ENCODE data around the gene TAF12.
"Not testable (repeated sequence)": the region's sequence is repeated elsewhere in the genome, so short reads cannot be mapped to it uniquely, and the experiment has no call there.

The TAF12 gene

GRCh38 chr1:28592321-28593071 lies 50.4 kb downstream of the TAF12 start:
- no peak for TF ChIP-seq CTCF (IDR thresholded peaks at IDR 0.05; ENCODE audit: low read depth, low read length)
- peak overlapping the region; percentile 47 to 55 for H3K4me3 ChIP-seq (replicated peaks in 1 of 2; ENCODE audit: low read depth in 2 of 2, low read length in 2 of 2)
- no peak for DNase-seq (ENCODE audit: low read depth in 2 of 2)

GRCh38 chr1:28591708-28592320 lies 51.1 kb downstream of the TAF12 start, which contains the start of gene RAB42:
Gene RAB42, plus strand, starts transcription at chr1:28592265. Its CDS starts 247 bp downstream, at chr1:28592512.
- no peak for DNase-seq (ENCODE audit: low read depth in 2 of 2)
- TF ChIP-seq CTCF (IDR thresholded peaks at IDR 0.05; ENCODE audit: low read depth, low read length): no peak
- peak within 1 kb of the TSS; percentile 47 to 55 for H3K4me3 ChIP-seq (replicated peaks in 1 of 2; ENCODE audit: low read depth in 2 of 2, low read length in 2 of 2)

- H3K4me3 ChIP-seq (replicated peaks in 1 of 2; ENCODE audit: low read depth in 2 of 2, low read length in 2 of 2); DNase-seq (ENCODE audit: low read depth in 2 of 2): not testable (repeated sequence)
These were observed 56.1 kb downstream of the TAF12 start for GRCh38 chr1:28586585-28587391.

- DNase-seq (ENCODE audit: low read depth in 2 of 2): peak; percentile 52 to 58
- H3K4me3 ChIP-seq (replicated peaks in 1 of 2; ENCODE audit: low read depth in 2 of 2, low read length in 2 of 2): peak overlapping the region; percentile 87 to 94
- no peak for TF ChIP-seq CTCF (IDR thresholded peaks at IDR 0.05; ENCODE audit: low read depth, low read length)
These were observed 60.6 kb downstream of the TAF12 start for GRCh38 chr1:28582248-28582615.

GRCh38 chr1:28581531-28582247 lies 61.2 kb downstream of the TAF12 start:
- DNase-seq (ENCODE audit: low read depth in 2 of 2): peak; percentile 96 to 98
- TF ChIP-seq CTCF (IDR thresholded peaks at IDR 0.05; ENCODE audit: low read depth, low read length): no peak

GRCh38 chr1:28580722-28581530 lies 61.9 kb downstream of the TAF12 start:
- H3K4me3 ChIP-seq (replicated peaks in 1 of 2; ENCODE audit: low read depth in 2 of 2, low read length in 2 of 2): peak overlapping the region; percentile 87 to 94
- peak; percentile 45 to 57 for DNase-seq (ENCODE audit: low read depth in 2 of 2)
- no peak for TF ChIP-seq CTCF (IDR thresholded peaks at IDR 0.05; ENCODE audit: low read depth, low read length)

More at GRCh38 chr1:28581531-28582247, 61.2 kb downstream of the TAF12 start:
- H3K4me3 ChIP-seq (replicated peaks in 1 of 2; ENCODE audit: low read depth in 2 of 2, low read length in 2 of 2): peak overlapping the region; percentile 87 to 94

All from cardiac fibroblast (primary cell).